ENCODE measurements around the gene TCF12. TPM values are rescaled to one million over a fixed set of nuclear protein-coding genes. Genes with fewer than 3 reads are reported as not detected.

Gene TCF12
- total RNA-seq, 2 experiments from 2014 or later: 63.4 to 70.7 TPM

GRCh38 chr15:57337868-57338411 lies 419.5 kb downstream of the TCF12 start:
- Mint-ChIP-seq H3K4me3 (no peak overlapping the region), H3K9me3 (ENCODE audit: insufficient read depth) (no peaks in the 10 kb centered on the region), H3K4me1 (ENCODE audit: low read depth) (no peaks in the 10 kb centered on the region), H3K27me3 (ENCODE audit: low read depth) (peaks cover 4% of the 10 kb centered on the region), H3K36me3 (ENCODE audit: low read depth) (no peaks in the 10 kb centered on the region), H3K27ac (no peak overlapping the region)
- ChIA-PET CTCF (interaction anchor here (5.9 kb wide), 1 partner anchor 191 kb away, joined by 111 read pairs; no protein-coding TSS in a partner anchor), POLR2A (no interaction called here)
- no peak for ATAC-seq
- no peak for DNase-seq

GRCh38 chr15:57339321-57339720 lies 420.9 kb downstream of the TCF12 start:
- DNase-seq (no peak), ATAC-seq (no peak)
- CTCF ChIA-PET: interaction anchor here (1.7 to 5.9 kb wide), 2 partner anchors 180 to 189 kb away, joined by 4 to 111 read pairs; no protein-coding TSS in a partner anchor
- H3K4me3 Mint-ChIP-seq: no peak overlapping the region
- H3K4me1 Mint-ChIP-seq (ENCODE audit: low read depth): no peaks in the 10 kb centered on the region
- POLR2A ChIA-PET: no interaction called here
- H3K27me3 Mint-ChIP-seq (ENCODE audit: low read depth): peaks cover 2% of the 10 kb centered on the region
- no peaks in the 10 kb centered on the region for H3K36me3 Mint-ChIP-seq (ENCODE audit: low read depth)
- no peak overlapping the region for H3K27ac Mint-ChIP-seq
- H3K9me3 Mint-ChIP-seq (ENCODE audit: insufficient read depth): no peaks in the 10 kb centered on the region

Other genes with a start within 250 kb of the TCF12 start
- 10 to 100 TPM; 17.5 to 21.0 TPM for gene ZNF280D, start 185.1 kb upstream of the TCF12 start, total RNA-seq

All from activated CD8-positive, alpha-beta T cell treated with anti-CD3 and anti-CD28 coated beads, Interleukin-2, amount 10 ng/mL, durations not matched to agents 7 days and 5 days (primary cell).